PFSK-1 (cell line): Measurements from ENCODE around the gene GPBP1L1.

Experiments used
- FOXP2 ChIP-seq: optimal IDR thresholded peaks from 2 replicates; pipeline ENCODE3; 2011; ENCODE audit warnings: borderline replicate concordance, control low read depth, inconsistent platforms; ENCODE audit not compliant: insufficient read depth; ENCODE audit errors: extremely low read length, extremely low read depth
- POLR2AphosphoS5 ChIP-seq: IDR thresholded peaks from 2 replicates; pipeline ENCODE4 v1.6.1; 2012; ENCODE audit warnings: low read depth, mild to moderate bottlenecking, control low read depth, low read length, moderate library complexity
- SIN3A ChIP-seq: IDR thresholded peaks from 2 replicates; pipeline ENCODE4 v1.6.1; 2012; ENCODE audit warnings: mild to moderate bottlenecking, low read length, moderate library complexity, borderline replicate concordance; ENCODE audit not compliant: insufficient read depth
- TAF1 ChIP-seq: IDR thresholded peaks from 2 replicates; pipeline ENCODE4 v1.6.1; 2012; ENCODE audit warnings: low read length, control low read depth, borderline replicate concordance; ENCODE audit not compliant: insufficient read depth
- TF ChIP-seq, protein P1 (sequence below), 2 experiments: IDR thresholded peaks; 2 replicates each; pipeline versions ENCODE4 v1.6.1 to v1.8.0; 2011 to 2012; ENCODE audit warnings: low read depth in 2 of 2, low read length in 2 of 2, control low read depth in 1 of 2, inconsistent platforms in 1 of 2, mild to moderate bottlenecking in 1 of 2, moderate library complexity in 1 of 2; ENCODE audit not compliant: insufficient read depth in 1 of 2

The GPBP1L1 gene

DNA sequence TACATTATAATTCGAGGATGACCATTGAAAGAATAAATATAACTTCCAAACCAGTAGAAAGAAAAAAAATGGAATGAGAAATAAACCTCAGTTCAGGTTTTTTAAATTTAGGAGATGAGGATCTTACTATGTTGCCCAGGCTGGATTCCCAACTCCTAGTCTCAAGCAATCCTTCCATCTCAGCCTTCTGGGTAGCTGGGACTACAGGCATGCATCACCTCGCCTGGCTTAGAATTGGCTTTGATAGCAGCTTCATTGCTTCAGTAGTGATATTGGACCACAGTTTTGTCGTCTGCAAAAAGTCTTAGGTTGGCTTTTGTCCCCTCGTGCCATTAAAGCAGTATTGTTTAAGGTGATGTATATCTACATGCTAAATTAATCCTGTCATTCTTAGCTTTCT, 99.6 kb downstream of the GPBP1L1 start:
- TF ChIP-seq POLR2AphosphoS5: no peak
- TF ChIP-seq TAF1: no peak
- TF ChIP-seq FOXP2: no peak

DNA sequence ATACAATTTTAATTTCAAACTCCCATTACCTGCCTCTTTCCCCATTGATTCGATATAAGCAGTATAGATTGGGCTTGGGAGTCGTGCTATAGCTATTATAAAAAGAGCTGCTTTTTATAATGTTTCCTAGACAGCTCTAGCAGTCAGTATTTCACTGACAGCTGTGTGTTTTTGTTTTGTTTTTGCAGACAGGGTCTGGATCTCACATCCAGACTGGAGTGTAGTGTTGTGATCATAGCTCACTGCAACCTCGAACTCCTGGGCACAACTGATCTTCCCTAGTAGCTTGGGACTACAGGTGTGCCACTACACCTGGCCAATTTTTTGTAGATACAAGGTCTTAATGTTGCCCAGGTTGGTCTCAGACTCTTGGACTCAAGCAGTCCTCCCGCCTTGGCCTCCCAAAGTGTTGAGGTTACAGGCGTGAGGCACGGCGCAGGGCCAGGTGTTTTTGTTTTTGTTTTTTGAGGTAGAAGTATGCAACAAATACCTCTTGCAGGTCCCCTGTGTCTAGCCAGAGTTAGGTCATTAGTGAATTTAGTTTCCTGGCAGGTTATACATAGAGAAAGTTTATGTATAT, 100.7 kb downstream of the GPBP1L1 start:
- TF ChIP-seq, protein P1, sequence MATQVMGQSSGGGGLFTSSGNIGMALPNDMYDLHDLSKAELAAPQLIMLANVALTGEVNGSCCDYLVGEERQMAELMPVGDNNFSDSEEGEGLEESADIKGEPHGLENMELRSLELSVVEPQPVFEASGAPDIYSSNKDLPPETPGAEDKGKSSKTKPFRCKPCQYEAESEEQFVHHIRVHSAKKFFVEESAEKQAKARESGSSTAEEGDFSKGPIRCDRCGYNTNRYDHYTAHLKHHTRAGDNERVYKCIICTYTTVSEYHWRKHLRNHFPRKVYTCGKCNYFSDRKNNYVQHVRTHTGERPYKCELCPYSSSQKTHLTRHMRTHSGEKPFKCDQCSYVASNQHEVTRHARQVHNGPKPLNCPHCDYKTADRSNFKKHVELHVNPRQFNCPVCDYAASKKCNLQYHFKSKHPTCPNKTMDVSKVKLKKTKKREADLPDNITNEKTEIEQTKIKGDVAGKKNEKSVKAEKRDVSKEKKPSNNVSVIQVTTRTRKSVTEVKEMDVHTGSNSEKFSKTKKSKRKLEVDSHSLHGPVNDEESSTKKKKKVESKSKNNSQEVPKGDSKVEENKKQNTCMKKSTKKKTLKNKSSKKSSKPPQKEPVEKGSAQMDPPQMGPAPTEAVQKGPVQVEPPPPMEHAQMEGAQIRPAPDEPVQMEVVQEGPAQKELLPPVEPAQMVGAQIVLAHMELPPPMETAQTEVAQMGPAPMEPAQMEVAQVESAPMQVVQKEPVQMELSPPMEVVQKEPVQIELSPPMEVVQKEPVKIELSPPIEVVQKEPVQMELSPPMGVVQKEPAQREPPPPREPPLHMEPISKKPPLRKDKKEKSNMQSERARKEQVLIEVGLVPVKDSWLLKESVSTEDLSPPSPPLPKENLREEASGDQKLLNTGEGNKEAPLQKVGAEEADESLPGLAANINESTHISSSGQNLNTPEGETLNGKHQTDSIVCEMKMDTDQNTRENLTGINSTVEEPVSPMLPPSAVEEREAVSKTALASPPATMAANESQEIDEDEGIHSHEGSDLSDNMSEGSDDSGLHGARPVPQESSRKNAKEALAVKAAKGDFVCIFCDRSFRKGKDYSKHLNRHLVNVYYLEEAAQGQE (IDR thresholded peaks at IDR 0.05; ENCODE audit: insufficient read depth in 1 of 2, low read depth in 2 of 2, low read length in 2 of 2): no peak
- TF ChIP-seq SIN3A: no peak
- no peak for TF ChIP-seq POLR2AphosphoS5
- no peak for TF ChIP-seq TAF1
- TF ChIP-seq FOXP2: no peak

DNA sequence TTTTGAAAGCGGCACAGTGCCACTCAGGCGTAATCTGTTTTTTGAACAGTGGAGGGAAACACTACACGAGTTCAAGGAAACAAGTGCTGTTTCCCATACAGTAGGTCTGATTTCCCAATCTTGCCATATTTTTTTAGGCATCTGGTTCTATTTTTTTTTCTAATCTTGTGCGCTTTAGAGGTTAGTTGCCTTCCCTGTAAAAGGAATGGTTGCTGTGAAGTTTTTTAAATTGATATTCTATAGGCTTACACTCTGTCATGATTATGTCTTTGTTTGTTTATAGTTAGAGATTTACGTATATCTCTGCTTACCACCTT, 101.3 kb downstream of the GPBP1L1 start:
- TF ChIP-seq, protein P1 (IDR thresholded peaks at IDR 0.05; ENCODE audit: insufficient read depth in 1 of 2, low read depth in 2 of 2, low read length in 2 of 2): no peak
- TF ChIP-seq POLR2AphosphoS5 (no peak), SIN3A (no peak), FOXP2 (no peak), TAF1 (no peak)

DNA sequence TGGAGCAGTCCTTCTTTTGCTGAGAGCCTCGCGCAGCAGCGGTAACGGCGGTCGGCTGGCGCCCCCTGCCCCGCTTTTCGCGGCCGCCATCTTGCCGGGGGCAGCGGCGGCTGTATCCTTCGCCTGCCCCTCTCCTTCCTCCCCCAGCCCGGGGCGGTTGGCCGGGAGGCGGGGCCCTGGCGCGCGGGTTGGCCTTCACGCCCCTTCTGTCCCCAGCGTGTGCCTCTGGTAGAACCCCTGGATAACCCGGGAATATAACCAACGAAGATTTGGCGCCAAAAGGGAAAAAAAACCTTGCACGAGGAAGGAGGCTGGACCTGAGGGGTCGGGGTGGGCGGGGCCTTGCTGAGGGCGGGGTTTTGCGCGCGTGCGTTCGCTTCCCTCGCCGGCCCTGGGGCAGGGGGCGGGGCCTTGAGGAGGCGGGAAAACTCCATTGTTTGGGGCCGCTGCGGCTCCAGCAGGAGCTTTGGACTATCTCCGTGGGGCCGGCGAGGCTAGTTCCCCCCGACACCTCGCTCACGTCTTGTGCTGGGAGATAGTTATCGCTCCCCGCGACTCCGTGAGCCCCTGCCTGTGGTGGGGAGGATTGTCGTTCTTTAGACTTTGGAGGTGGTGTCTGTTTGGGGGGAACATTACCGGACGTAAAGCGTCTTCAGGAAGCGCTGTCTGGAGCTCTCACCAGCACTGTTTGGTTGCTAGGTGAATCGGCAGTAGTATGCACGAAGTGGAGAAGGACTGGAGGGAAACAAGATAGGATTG, 101.8 kb downstream of the GPBP1L1 start:
- TF ChIP-seq FOXP2 (no peak), POLR2AphosphoS5 (no peak), SIN3A (peak; percentile 67; the same call in 1 of the 2 replicates), TAF1 (no peak)
- TF ChIP-seq, protein P1 (IDR thresholded peaks at IDR 0.05; ENCODE audit: insufficient read depth in 1 of 2, low read depth in 2 of 2, low read length in 2 of 2): no peak

DNA sequence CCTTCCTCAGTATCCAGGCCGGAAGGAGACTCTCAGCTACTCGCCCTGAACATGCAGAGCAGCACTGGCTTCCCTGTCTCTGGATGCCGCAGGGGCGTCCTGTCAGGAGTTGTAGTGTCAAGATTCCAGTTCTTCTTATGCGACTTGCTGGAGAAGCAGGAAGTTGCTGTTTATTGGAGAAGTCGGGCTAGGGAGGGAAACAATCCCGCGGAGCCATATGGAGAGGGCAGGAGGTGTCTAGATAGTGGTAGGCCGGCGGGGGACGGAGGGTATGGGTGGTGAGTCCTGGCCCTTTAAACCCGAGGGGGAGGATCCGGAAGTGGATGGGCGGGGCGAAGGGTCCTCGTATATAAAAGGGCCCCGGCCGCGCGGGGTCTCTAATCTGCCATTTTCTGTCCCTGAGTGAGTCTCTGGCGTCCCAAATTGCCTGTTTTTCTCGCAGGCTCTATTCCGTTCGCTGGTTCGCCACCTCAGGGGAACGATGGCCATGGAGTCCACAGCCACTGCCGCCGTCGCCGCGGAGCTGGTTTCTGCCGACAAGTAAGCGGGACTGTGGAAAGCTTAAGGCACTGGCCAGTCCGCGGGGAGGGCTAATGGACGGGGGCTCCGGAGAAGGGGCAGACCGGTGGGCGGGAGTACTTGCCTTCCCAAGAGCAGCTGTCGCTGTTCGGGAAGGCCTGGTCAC, 102.5 kb downstream of the GPBP1L1 start, which contains the start of gene NASP:
Gene NASP, plus strand, starts transcription at position 376 of the 685 bp plus-strand sequence. Its CDS starts 106 bp downstream, at position 482.
- TF ChIP-seq TAF1 (peak; percentile 81; the same call in 1 of the 2 replicates), POLR2AphosphoS5 (peak; percentile 99), FOXP2 (peak; percentile 8), SIN3A (peak; percentile 71; the same call in 1 of the 2 replicates)
- TF ChIP-seq, protein P1 (IDR thresholded peaks at IDR 0.05; ENCODE audit: insufficient read depth in 1 of 2, low read depth in 2 of 2, low read length in 2 of 2): peak in 1 of 2 experiments; percentile 54; a peak in 1 of 4 replicates
